H9 (cell line): Measurements from ENCODE around the gene LENG9. TPM values are rescaled to one million over a fixed set of nuclear protein-coding genes. Genes with fewer than 3 reads are reported as not detected.
A peak's percentile ranks its signal among the peaks of the same experiment; 100 is the strongest.

Experiments used
- DNase-seq: peaks from one replicate; pipeline ENCODE4 v3.0.0-alpha.2; 2017
- H2AFZ ChIP-seq: one replicate; pipeline ENCODE4 v1.6.1; 2013; ENCODE audit warnings: mild to moderate bottlenecking, low read length, control low read depth, moderate library complexity
- H2AK5ac ChIP-seq: 2 replicates; pipeline ENCODE4 v1.6.1; 2013; ENCODE audit warnings: low read length, control low read depth, mixed read lengths; ENCODE audit not compliant: insufficient read length
- H2BK120ac ChIP-seq: one replicate; pipeline ENCODE4 v1.6.1; 2013; ENCODE audit warnings: low read depth, mild to moderate bottlenecking, low read length, control low read depth, inconsistent platforms; ENCODE audit not compliant: poor library complexity, severe bottlenecking
- H2BK12ac ChIP-seq: 2 replicates; pipeline ENCODE4 v1.6.1; 2013; ENCODE audit warnings: low read length, control low read depth, mixed read lengths, low read depth; ENCODE audit not compliant: insufficient read length
- H2BK15ac ChIP-seq: 2 replicates; pipeline ENCODE4 v1.6.1; 2013; ENCODE audit warnings: low read depth, low read length, control low read depth
- H2BK20ac ChIP-seq: one replicate; pipeline ENCODE4 v1.6.1; 2013; ENCODE audit warnings: low read depth, mild to moderate bottlenecking, low read length, control low read depth, inconsistent platforms; ENCODE audit not compliant: poor library complexity, severe bottlenecking
- H2BK5ac ChIP-seq: 2 replicates; pipeline ENCODE4 v1.6.1; 2013; ENCODE audit warnings: low read length, control low read depth, mixed read lengths; ENCODE audit not compliant: insufficient read length
- H3K14ac ChIP-seq: 2 replicates; pipeline ENCODE4 v1.6.1; 2013; ENCODE audit warnings: low read length, control low read depth; ENCODE audit not compliant: insufficient read depth
- H3K18ac ChIP-seq: 2 replicates; pipeline ENCODE4 v1.6.1; 2013; ENCODE audit warnings: low read depth, mild to moderate bottlenecking, mixed read lengths, low read length, control low read depth; ENCODE audit not compliant: insufficient read length
- H3K23ac ChIP-seq: 2 replicates; pipeline ENCODE4 v1.6.1; 2013; ENCODE audit warnings: low read length, control low read depth, mixed read lengths, low read depth; ENCODE audit not compliant: insufficient read length
- H3K23me2 ChIP-seq: 2 replicates; pipeline ENCODE4 v1.6.1; 2013; ENCODE audit warnings: low read depth, mild to moderate bottlenecking, mixed read lengths, low read length, control low read depth; ENCODE audit not compliant: insufficient read length, poor library complexity, severe bottlenecking
- H3K27ac ChIP-seq: 2 replicates; pipeline ENCODE4 v1.5.1; 2013; ENCODE audit warnings: low read length, control low read depth, mixed read lengths, low read depth; ENCODE audit not compliant: insufficient read length
- H3K27me3 ChIP-seq: 2 replicates; pipeline ENCODE4 v1.6.1; 2013; ENCODE audit warnings: low read length, control low read depth, inconsistent platforms; ENCODE audit not compliant: insufficient read depth
- H3K4ac ChIP-seq: 2 replicates; pipeline ENCODE4 v1.6.1; 2013; ENCODE audit warnings: low read depth, mild to moderate bottlenecking, control low read depth, inconsistent platforms, low read length, moderate library complexity
- H3K4me1 ChIP-seq: 2 replicates; pipeline ENCODE4 v1.6.1; 2013; ENCODE audit warnings: low read length, control low read depth, inconsistent platforms; ENCODE audit not compliant: insufficient read depth
- H3K4me2 ChIP-seq: 2 replicates; pipeline ENCODE4 v1.6.1; 2013; ENCODE audit warnings: low read length, control low read depth, mixed read lengths; ENCODE audit not compliant: insufficient read length, insufficient read depth
- H3K56ac ChIP-seq: 2 replicates; pipeline ENCODE4 v1.6.1; 2013; ENCODE audit warnings: low read depth, mild to moderate bottlenecking, mixed read lengths, low read length, control low read depth; ENCODE audit not compliant: insufficient read length
- H3K79me1 ChIP-seq: 2 replicates; pipeline ENCODE4 v1.6.1; 2013; ENCODE audit warnings: low read depth, mild to moderate bottlenecking, moderate library complexity, low read length, control low read depth, inconsistent platforms; ENCODE audit not compliant: insufficient read depth, poor library complexity, severe bottlenecking
- H3K79me2 ChIP-seq: 2 replicates; pipeline ENCODE4 v1.6.1; 2013; ENCODE audit warnings: low read length, control low read depth, inconsistent platforms; ENCODE audit not compliant: insufficient read depth
- H3K9ac ChIP-seq: 2 replicates; pipeline ENCODE4 v1.6.1; 2013; ENCODE audit warnings: low read length, control low read depth, mixed read lengths; ENCODE audit not compliant: insufficient read length; ENCODE audit errors: extremely low read depth
- H3K9me3 ChIP-seq: one replicate; pipeline ENCODE4 v1.6.1; 2013; ENCODE audit warnings: low read depth, low read length, inconsistent platforms; ENCODE audit not compliant: control insufficient read depth
- H3T11ph ChIP-seq: one replicate; pipeline ENCODE4 v1.6.1; 2013; ENCODE audit warnings: mild to moderate bottlenecking, low read length, control low read depth, inconsistent platforms
- H4K20me1 ChIP-seq: one replicate; pipeline ENCODE4 v1.6.1; 2013; ENCODE audit not compliant: control insufficient read depth, insufficient read length, insufficient read depth
- H4K5ac ChIP-seq: 2 replicates; pipeline ENCODE4 v1.6.1; 2013; ENCODE audit warnings: low read depth, mild to moderate bottlenecking, mixed read lengths, low read length, control low read depth; ENCODE audit not compliant: insufficient read length
- H4K8ac ChIP-seq: replicated peaks from 2 replicates; pipeline ENCODE4 v1.6.1; 2013; ENCODE audit warnings: low read length, control low read depth, mixed read lengths, low read depth; ENCODE audit not compliant: insufficient read length
- H4K91ac ChIP-seq: 2 replicates; pipeline ENCODE4 v1.6.1; 2013; ENCODE audit warnings: low read depth, mild to moderate bottlenecking, moderate library complexity, mixed read lengths, low read length, control low read depth; ENCODE audit not compliant: insufficient read length
- H3K27ac Mint-ChIP-seq, 3 experiments: 2 replicates in 2 of 3; 3 replicates in 1 of 3; pipeline ENCODE4 v1.8.0; 2020 to 2021; ENCODE audit warnings: mixed read lengths in 3 of 3, mild to moderate bottlenecking in 1 of 3, moderate library complexity in 1 of 3
- H3K27me3 Mint-ChIP-seq: 2 replicates; pipeline ENCODE4 v1.8.0; 2021; ENCODE audit warnings: low read depth, mild to moderate bottlenecking, moderate library complexity, mixed read lengths
- H3K36me3 Mint-ChIP-seq, 3 experiments: 2 replicates in 2 of 3; 3 replicates in 1 of 3; pipeline ENCODE4 v1.8.0; 2020 to 2021; ENCODE audit warnings: low read depth in 3 of 3, mixed read lengths in 3 of 3; ENCODE audit not compliant: insufficient read depth in 1 of 3
- H3K4me1 Mint-ChIP-seq, 2 experiments: 2 replicates each; pipeline ENCODE4 v1.8.0; 2020; ENCODE audit warnings: mixed read lengths in 2 of 2
- H3K4me3 Mint-ChIP-seq, 2 experiments: 2 replicates in 1 of 2; 3 replicates in 1 of 2; pipeline ENCODE4 v1.8.0; 2020 to 2021; ENCODE audit warnings: mild to moderate bottlenecking in 2 of 2, mixed read lengths in 2 of 2, moderate library complexity in 1 of 2
- H3K9me3 Mint-ChIP-seq, 2 experiments: 2 replicates in 1 of 2; 3 replicates in 1 of 2; pipeline ENCODE4 v1.8.0; 2020; ENCODE audit warnings: mild to moderate bottlenecking in 2 of 2, mixed read lengths in 2 of 2, moderate library complexity in 1 of 2
- CTCF ChIP-seq: fragments of 200-600 bp; sonication (generic); conservative IDR thresholded peaks from 3 replicates; pipeline ENCODE4 v1.8.0; 2021; ENCODE audit warnings: antibody characterized with exemption, mild to moderate bottlenecking
- WGBS: extraction: QIAGEN DNeasy Blood & Tissue Kit; methylation state at CpG from one replicate; pipeline ENCODE4 v1.1.7; 2013; ENCODE audit warnings: missing lambda C conversion rate, low lambda C conversion rate, mixed read lengths; ENCODE audit not compliant: insufficient read length; ENCODE audit errors: extremely low coverage; 5-methylcytosine and 5-hydroxymethylcytosine counted together
- total RNA-seq: library from RNA; stranded (reverse); gene quantifications from 2 replicates; pipeline ENCODE4 v1.2.1, GENCODE V29; 2021

LENG9 gene
- total RNA-seq, 1 experiment from 2014 or later = 3.8 TPM

DNA sequence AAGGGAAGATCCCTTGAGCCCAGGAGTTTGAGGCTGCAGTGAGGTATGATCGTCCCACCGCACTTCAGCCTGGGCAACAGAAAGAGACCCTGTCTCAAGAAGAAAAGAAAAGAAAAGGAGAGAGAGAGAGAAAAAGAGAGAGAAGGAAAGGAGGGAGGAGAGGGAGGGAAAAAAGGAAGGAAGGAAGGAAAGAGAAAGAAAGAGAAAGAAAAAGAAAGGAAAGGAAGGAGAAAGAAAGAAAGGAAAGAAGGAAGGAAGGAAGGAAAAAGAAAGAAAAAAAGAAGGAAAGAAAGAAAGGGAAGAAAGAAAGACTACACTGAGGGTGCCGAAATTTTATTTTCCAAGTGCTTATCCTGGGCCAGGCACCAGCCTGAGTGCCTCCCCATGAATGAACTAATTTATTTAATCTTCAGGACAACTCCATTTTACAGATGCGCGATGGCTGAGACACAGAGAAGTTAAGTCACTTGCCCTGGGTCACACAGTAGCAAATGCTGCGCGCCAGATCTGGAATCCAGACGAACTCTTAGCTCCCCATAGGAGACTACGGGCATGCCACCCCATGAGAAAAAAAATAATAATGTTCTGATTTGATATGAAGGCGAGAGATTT, 6.8 kb upstream of the LENG9 start:
- H2BK5ac ChIP-seq = no peak overlapping the region
- H3K27me3 Mint-ChIP-seq = peaks cover 69% of the 10 kb centered on the region
- no CpG with 5 or more reads among the region's 10 CpGs for WGBS

More for the DNA sequence above, 6.8 kb upstream of the LENG9 start:
- peak overlapping the region; percentile 30 for H3K4me2 ChIP-seq
- H2AK5ac ChIP-seq = no peak overlapping the region
- H3K23me2 ChIP-seq = peaks cover 7% of the 10 kb centered on the region
- Mint-ChIP-seq H3K36me3 (no peaks in the 10 kb centered on the region), H3K27ac (no peak overlapping the region), H3K9me3 (0 out of 5 replicates have a peak, but pooled peaks cover 0 to 3% of the 10 kb centered on the region in 2 experiments), H3K4me3 (peak overlapping the region; percentile 48 to 65), H3K4me1 (peaks cover 15 to 25% of the 10 kb centered on the region in 2 experiments)
- no peak overlapping the region for H2BK15ac ChIP-seq
- no peak overlapping the region for H2BK12ac ChIP-seq
- H3K56ac ChIP-seq = no peak overlapping the region
- H3K9me3 ChIP-seq = no peaks in the 10 kb centered on the region
- H3K23ac ChIP-seq = no peak overlapping the region
- H3K79me1 ChIP-seq = no peaks in the 10 kb centered on the region
- TF ChIP-seq CTCF = no peak
- no peak overlapping the region for H3K9ac ChIP-seq
- H3T11ph ChIP-seq = no peak overlapping the region
- no peak overlapping the region for H3K14ac ChIP-seq
- H3K79me2 ChIP-seq = no peaks in the 10 kb centered on the region
- no peak overlapping the region for H2BK120ac ChIP-seq
- H3K4me1 ChIP-seq = no peaks in the 10 kb centered on the region
- H2BK20ac ChIP-seq = no peak overlapping the region
- H4K5ac ChIP-seq = no peak overlapping the region
- H3K18ac ChIP-seq = no peak overlapping the region
- no peak overlapping the region for H4K91ac ChIP-seq
- no peak overlapping the region for H3K4ac ChIP-seq
- H4K8ac ChIP-seq = no peak overlapping the region
- H4K20me1 ChIP-seq = no peaks in the 10 kb centered on the region
- H2AFZ ChIP-seq = no peak overlapping the region
- H3K27me3 ChIP-seq = peaks cover 2% of the 10 kb centered on the region; the same call in 1 of the 2 replicates
- no peak for DNase-seq
- H3K27ac ChIP-seq = no peak overlapping the region
